IPS-11a (cell line): ENCODE measurements around the gene TAS2R40.

ENCODE experiments used
- H3K4me3 ChIP-seq: one replicate; pipeline ENCODE4 v1.5.1; 2013; ENCODE audit warnings: low read depth, low read length, control low read depth

TAS2R40 gene

GRCh38 chr7:143248761-143249354 lies 27.0 kb downstream of the TAS2R40 start:
- H3K4me3 ChIP-seq = no peak overlapping the region

GRCh38 chr7:143250199-143250598 lies 28.4 kb downstream of the TAS2R40 start:
- H3K4me3 ChIP-seq = no peak overlapping the region

DNA sequence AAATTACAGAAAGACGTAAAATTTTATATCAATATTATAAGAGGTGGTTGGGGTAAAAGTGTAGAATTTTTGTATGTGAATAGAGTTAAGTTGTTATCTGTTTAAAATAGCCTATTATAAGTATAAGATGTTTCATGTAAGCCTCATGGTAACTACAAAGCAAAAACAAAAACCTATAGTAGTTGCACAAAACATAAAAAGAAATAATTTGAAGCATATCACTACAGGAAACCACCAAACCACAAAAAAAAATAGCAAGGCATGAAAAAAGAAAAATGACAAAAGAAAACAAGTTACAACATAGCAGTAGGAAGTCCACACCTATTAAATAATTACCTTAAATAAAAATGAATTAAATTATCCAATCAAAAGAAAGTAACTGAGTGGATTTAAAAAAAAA lies 29.0 kb downstream of the TAS2R40 start:
- no peak overlapping the region for H3K4me3 ChIP-seq

DNA sequence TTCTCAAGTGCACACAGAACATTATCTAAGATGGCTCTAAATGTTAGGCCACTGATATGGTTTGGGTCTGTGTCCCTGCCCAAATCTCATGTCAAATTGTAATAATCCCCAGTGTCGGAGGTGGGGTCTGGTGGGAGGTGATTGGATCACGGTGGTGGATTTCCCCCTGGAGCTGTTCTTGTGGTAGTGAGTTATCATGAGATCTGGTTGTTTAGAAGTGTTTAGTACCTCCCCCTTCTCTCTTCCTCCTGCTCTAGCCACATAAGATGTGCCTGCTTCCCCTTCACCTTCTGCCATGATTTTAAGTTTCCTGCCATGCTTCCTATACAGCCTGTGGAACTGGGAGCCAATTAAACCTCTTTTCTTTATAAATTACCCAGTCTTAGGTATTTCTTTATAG lies 30.2 kb downstream of the TAS2R40 start:
- H3K4me3 ChIP-seq = no peak overlapping the region

DNA sequence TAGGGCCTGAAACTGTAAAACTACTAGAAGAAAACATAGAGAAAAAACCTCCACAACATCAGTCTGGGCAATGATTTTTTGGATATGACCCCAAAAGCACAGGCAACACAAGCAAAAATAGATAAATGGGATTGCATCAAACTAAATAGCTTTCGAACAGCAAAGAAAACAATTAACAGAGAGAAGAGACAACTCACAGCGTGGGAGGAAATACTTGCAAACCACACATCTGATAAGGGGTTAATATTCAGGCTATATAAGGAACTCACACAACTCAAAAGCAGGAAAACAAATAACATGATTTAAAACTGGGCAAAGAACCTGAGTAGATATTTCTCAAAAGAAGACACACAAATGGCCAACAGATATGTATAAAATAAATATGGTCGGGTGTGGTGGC lies 33.7 kb downstream of the TAS2R40 start:
- no peak overlapping the region for H3K4me3 ChIP-seq

GRCh38 chr7:143256325-143256724 lies 34.5 kb downstream of the TAS2R40 start:
- no peak overlapping the region for H3K4me3 ChIP-seq

GRCh38 chr7:143256932-143257331 lies 35.1 kb downstream of the TAS2R40 start:
- H3K4me3 ChIP-seq = no peak overlapping the region

- H3K4me3 ChIP-seq = no peak overlapping the region
Measured at GRCh38 chr7:143257501-143257900, 35.7 kb downstream of the TAS2R40 start.

GRCh38 chr7:143258831-143259230 lies 37.0 kb downstream of the TAS2R40 start:
- H3K4me3 ChIP-seq = no peak overlapping the region

GRCh38 chr7:143259765-143260164 lies 37.9 kb downstream of the TAS2R40 start:
- H3K4me3 ChIP-seq = no peak overlapping the region

- H3K4me3 ChIP-seq = no peak overlapping the region
Measured at GRCh38 chr7:143261901-143262300, 40.1 kb downstream of the TAS2R40 start.

GRCh38 chr7:143263266-143264195 lies 41.7 kb downstream of the TAS2R40 start, which contains the start of gene GSTK1:
GSTK1 (plus strand) TSS chr7:143263441; CDS start chr7:143263514, 73 bp downstream.
- peak within 1 kb of the TSS; percentile 76 for H3K4me3 ChIP-seq

DNA sequence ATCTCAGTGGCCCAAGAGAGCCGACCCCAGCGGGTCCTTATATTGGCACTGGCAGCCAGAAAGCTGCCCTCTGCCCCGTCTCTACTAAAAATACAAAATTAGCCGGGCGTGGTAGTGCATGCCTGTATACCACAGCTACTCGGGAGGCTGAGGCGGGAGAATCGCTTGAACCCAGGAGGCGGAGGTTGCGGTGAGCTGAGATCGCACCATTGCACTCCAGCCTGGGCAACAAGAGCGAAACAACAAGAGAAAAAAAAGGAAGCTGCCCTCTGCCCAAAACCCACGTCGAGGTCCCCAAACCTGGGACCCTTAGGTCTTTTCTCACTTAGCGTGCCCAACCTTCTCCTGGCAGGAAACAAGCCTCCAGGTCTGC lies 42.3 kb downstream of the TAS2R40 start:
- H3K4me3 ChIP-seq = peak overlapping the region; percentile 76

GRCh38 chr7:143265017-143265693 lies 43.3 kb downstream of the TAS2R40 start:
- no peak overlapping the region for H3K4me3 ChIP-seq

DNA sequence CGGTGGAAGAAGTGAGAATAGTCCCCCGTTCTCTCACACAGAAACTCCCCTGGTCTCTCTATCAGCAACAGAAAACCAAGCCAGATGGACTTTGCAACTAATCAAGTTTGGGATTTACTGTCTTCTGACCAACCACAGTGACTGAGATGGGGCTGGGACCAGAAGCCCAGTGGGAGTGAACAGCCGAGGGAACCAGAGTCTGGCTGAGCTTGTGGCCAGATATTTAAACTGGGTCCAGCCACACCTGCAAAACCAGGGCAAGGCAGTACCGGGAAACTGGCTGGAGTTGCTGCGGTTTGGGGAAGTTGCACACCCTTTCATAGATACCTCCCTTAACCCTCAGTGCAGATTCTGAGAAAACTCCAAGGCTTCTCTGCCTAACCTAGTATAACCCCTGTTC lies 47.4 kb downstream of the TAS2R40 start:
- H3K4me3 ChIP-seq = no peak overlapping the region

DNA sequence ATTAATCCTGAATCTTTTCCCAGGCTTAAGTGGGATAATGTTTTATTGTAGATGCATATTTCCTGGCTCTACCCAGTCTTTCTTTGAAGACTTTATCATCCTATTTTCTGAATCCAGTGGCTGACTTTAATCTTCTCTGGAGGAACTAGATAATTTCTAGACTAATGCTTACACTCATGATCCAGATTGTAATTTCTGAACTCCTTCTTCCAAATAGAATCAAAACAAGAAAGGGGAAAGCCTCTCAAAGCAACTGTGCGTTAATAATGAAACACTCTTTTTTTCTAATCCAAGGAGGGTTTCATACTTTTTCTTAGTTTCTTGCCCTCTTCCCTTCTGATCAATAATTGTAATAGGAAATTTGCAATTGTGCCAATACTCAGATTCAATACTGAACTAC lies 49.4 kb downstream of the TAS2R40 start:
- H3K4me3 ChIP-seq = no peak overlapping the region
